K562 (cell line): ENCODE data around the gene ZCCHC14. TPM values are rescaled to one million over a fixed set of nuclear protein-coding genes. Genes with fewer than 3 reads are reported as not detected.

Experiments
- CCAR2 ChIP-seq: fragments of 200-400 bp; formaldehyde crosslinking; IDR thresholded peaks from 2 replicates; pipeline ENCODE4 v1.6.1; 2017; ENCODE audit warnings: mild to moderate bottlenecking, low read depth, low read length
- DDX20 ChIP-seq: fragments of 450-650 bp; IDR thresholded peaks from 2 replicates; pipeline ENCODE4 v1.6.1; 2016; ENCODE audit warnings: missing genetic modification characterization, low read depth, mild to moderate bottlenecking, missing compliant biosample characterization, moderate library complexity
- PRPF4 ChIP-seq: fragments of 200-400 bp; formaldehyde crosslinking; IDR thresholded peaks from one replicate; pipeline ENCODE4 v1.6.1; 2017; ENCODE audit warnings: low read length, low read depth, mild to moderate bottlenecking; ENCODE audit not compliant: insufficient read depth, poor library complexity, severe bottlenecking
- RBM34 ChIP-seq: fragments of 200-400 bp; formaldehyde crosslinking; IDR thresholded peaks from 2 replicates; pipeline ENCODE4 v1.6.1; 2018; ENCODE audit warnings: low read length, borderline replicate concordance; ENCODE audit not compliant: insufficient read depth
- ZNF408 ChIP-seq: fragments of 250-450 bp; sonication (Bioruptor Pico); IDR thresholded peaks from 2 replicates; pipeline ENCODE4 v1.4.0; 2020; ENCODE audit warnings: low read depth, mild to moderate bottlenecking, moderate library complexity
- polyA plus RNA-seq, 8 experiments: library from polyadenylated mRNA; depleted of rRNA in 4 of 8; stranded (reverse) in 5 of 8; unstranded in 3 of 8; fragments of >200 nt; fragmentation: Nextera tagmentation in 2 of 8; fragmentation: Illumina TruSeq in 1 of 8; extraction: Ambion mirVana in 2 of 8; extraction: Trizol in 1 of 8; gene quantifications; 2 replicates each; pipeline versions ENCODE4 v1.2.1 to v1.2.3, GENCODE V29; 2011 to 2014; ENCODE audit warnings: inconsistent platforms in 1 of 8, missing spikeins in 1 of 8
- total RNA-seq, 7 experiments: library from RNA; depleted of rRNA in 6 of 7; stranded (reverse); fragments of >200 nt in 6 of 7; fragmentation: Illumina TruSeq in 2 of 7; extraction: Trizol in 2 of 7; gene quantifications; 2 replicates each; pipeline versions ENCODE4 v1.2.1 to v1.2.3, GENCODE V29; 2011 to 2021; ENCODE audit warnings: low replicate concordance in 1 of 7
- TF ChIP-seq, protein P1 (sequence below): IDR thresholded peaks from 3 replicates; pipeline ENCODE4 v1.6.1; 2011; ENCODE audit warnings: borderline replicate concordance, mild to moderate bottlenecking; ENCODE audit not compliant: insufficient read length, insufficient read depth
- TF ChIP-seq, protein P2 (sequence below): fragments of 200-800 bp; sonication (Bioruptor generic); IDR thresholded peaks from 2 replicates; pipeline ENCODE4 v1.6.1; 2017; ENCODE audit warnings: missing genetic modification characterization, missing compliant biosample characterization
- TF ChIP-seq, protein P3 (sequence below): sonication (generic); IDR thresholded peaks from 2 replicates; pipeline ENCODE4 v1.6.1; 2016
- TF ChIP-seq, protein P4 (sequence below), 2 experiments: IDR thresholded peaks in 1 of 2; conservative IDR thresholded peaks in 1 of 2; 2 replicates each; pipeline ENCODE4 v1.6.1; 2016; ENCODE audit warnings: low read depth in 2 of 2, mild to moderate bottlenecking in 1 of 2, missing compliant biosample characterization in 1 of 2, missing genetic modification characterization in 1 of 2, moderate library complexity in 1 of 2
- TF ChIP-seq, protein P5 (sequence below), 2 experiments: fragments of 450-650 bp; formaldehyde crosslinking in 1 of 2; IDR thresholded peaks; 2 replicates each; pipeline versions ENCODE4 v1.4.0 to v1.6.1; 2014 to 2020; ENCODE audit warnings: mild to moderate bottlenecking in 2 of 2, borderline replicate concordance in 1 of 2, low read depth in 1 of 2

Gene ZCCHC14
- total and polyA plus RNA-seq, 9 of the 15 experiments (the other 6 are each of a cell fraction or from before 2014, with no cell fraction given): 1.5 to 12.4 (median 2.9) TPM

DNA sequence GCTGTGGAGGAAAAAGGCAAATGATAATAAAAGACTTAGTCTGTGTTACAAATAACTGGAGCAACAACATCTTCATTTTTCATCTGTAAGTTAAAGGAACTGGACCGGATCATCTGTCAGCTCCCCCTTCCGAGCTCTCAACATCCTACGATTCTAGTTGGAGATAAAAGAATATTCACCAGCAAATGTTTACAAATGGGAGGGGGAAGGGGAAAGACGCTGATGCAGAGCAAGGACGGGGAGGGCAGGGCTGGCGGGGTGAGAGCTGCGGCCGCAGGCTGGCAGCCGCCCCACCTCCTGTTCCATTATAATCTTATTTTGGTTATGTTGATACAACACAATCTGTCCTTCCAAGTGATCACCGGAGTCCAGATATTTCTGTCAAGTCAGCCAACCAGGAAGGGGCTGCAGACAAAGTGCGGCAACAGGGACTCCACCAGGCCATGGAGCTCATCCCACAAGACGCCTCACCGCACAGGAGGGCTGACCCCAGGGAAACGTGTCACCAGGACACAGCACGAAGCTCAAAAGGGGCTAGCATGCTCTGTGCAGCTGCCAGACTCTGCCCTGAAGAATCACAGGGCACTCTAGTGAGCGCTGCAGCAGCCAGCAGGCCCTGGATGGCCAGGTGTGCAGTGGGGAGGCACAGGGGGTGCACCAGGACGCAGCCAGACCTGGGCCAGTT lies 128.9 kb downstream of the ZCCHC14 start (continued):
- TF ChIP-seq, protein P1, sequence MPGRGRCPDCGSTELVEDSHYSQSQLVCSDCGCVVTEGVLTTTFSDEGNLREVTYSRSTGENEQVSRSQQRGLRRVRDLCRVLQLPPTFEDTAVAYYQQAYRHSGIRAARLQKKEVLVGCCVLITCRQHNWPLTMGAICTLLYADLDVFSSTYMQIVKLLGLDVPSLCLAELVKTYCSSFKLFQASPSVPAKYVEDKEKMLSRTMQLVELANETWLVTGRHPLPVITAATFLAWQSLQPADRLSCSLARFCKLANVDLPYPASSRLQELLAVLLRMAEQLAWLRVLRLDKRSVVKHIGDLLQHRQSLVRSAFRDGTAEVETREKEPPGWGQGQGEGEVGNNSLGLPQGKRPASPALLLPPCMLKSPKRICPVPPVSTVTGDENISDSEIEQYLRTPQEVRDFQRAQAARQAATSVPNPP: no peak
- TF ChIP-seq, protein P2, sequence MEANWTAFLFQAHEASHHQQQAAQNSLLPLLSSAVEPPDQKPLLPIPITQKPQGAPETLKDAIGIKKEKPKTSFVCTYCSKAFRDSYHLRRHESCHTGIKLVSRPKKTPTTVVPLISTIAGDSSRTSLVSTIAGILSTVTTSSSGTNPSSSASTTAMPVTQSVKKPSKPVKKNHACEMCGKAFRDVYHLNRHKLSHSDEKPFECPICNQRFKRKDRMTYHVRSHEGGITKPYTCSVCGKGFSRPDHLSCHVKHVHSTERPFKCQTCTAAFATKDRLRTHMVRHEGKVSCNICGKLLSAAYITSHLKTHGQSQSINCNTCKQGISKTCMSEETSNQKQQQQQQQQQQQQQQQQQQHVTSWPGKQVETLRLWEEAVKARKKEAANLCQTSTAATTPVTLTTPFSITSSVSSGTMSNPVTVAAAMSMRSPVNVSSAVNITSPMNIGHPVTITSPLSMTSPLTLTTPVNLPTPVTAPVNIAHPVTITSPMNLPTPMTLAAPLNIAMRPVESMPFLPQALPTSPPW: peak; percentile 83
- TF ChIP-seq, protein P3, sequence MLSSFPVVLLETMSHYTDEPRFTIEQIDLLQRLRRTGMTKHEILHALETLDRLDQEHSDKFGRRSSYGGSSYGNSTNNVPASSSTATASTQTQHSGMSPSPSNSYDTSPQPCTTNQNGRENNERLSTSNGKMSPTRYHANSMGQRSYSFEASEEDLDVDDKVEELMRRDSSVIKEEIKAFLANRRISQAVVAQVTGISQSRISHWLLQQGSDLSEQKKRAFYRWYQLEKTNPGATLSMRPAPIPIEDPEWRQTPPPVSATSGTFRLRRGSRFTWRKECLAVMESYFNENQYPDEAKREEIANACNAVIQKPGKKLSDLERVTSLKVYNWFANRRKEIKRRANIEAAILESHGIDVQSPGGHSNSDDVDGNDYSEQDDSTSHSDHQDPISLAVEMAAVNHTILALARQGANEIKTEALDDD: peak; percentile 59; the same call in 1 of the 2 replicates
- TF ChIP-seq, protein P4, sequence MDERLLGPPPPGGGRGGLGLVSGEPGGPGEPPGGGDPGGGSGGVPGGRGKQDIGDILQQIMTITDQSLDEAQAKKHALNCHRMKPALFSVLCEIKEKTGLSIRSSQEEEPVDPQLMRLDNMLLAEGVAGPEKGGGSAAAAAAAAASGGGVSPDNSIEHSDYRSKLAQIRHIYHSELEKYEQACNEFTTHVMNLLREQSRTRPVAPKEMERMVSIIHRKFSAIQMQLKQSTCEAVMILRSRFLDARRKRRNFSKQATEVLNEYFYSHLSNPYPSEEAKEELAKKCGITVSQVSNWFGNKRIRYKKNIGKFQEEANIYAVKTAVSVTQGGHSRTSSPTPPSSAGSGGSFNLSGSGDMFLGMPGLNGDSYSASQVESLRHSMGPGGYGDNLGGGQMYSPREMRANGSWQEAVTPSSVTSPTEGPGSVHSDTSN (CRISPR knock-in tag; IDR thresholded peaks at IDR 0.05; ENCODE audit: low read depth): no peak
- TF ChIP-seq, protein P4 (tag; conservative IDR thresholded peaks at IDR 0.05; ENCODE audit: low read depth): peak; percentile 61
- TF ChIP-seq ZNF408 (CRISPR knock-in tag): no peak
- TF ChIP-seq PRPF4: no peak
- TF ChIP-seq DDX20 (tag): no peak
- TF ChIP-seq CCAR2: no peak
- TF ChIP-seq, protein P5, sequence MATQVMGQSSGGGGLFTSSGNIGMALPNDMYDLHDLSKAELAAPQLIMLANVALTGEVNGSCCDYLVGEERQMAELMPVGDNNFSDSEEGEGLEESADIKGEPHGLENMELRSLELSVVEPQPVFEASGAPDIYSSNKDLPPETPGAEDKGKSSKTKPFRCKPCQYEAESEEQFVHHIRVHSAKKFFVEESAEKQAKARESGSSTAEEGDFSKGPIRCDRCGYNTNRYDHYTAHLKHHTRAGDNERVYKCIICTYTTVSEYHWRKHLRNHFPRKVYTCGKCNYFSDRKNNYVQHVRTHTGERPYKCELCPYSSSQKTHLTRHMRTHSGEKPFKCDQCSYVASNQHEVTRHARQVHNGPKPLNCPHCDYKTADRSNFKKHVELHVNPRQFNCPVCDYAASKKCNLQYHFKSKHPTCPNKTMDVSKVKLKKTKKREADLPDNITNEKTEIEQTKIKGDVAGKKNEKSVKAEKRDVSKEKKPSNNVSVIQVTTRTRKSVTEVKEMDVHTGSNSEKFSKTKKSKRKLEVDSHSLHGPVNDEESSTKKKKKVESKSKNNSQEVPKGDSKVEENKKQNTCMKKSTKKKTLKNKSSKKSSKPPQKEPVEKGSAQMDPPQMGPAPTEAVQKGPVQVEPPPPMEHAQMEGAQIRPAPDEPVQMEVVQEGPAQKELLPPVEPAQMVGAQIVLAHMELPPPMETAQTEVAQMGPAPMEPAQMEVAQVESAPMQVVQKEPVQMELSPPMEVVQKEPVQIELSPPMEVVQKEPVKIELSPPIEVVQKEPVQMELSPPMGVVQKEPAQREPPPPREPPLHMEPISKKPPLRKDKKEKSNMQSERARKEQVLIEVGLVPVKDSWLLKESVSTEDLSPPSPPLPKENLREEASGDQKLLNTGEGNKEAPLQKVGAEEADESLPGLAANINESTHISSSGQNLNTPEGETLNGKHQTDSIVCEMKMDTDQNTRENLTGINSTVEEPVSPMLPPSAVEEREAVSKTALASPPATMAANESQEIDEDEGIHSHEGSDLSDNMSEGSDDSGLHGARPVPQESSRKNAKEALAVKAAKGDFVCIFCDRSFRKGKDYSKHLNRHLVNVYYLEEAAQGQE (IDR thresholded peaks at IDR 0.05; ENCODE audit: borderline replicate concordance): 0 out of 2 replicates have a peak, but pooled peaks have one; percentile 5
- TF ChIP-seq, protein P5 (CRISPR knock-in tag; IDR thresholded peaks at IDR 0.05; ENCODE audit: low read depth): no peak
- TF ChIP-seq RBM34: no peak
